ENCODE data around the gene CNOT11.

DNA sequence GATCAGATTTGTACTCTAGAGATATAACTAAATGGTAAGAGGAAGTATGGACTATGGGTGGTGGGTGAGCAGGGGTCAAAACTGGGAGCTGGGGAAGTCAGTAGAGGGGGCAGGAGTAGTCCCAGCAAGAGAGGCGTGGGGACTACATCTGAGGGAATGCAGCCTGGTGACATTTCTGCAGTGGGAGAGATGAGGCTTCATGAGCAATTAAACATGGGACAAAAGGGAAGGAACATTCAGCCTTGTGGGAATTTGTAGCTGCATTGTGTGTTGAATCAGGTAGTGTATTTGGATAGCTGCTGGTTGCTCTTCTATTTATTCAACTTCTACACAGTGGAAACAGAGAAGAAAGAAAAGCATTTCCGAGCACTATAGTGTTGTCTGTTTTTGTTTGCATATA lies 3.6 kb downstream of the CNOT11 start:
- TF ChIP-seq, protein P1, sequence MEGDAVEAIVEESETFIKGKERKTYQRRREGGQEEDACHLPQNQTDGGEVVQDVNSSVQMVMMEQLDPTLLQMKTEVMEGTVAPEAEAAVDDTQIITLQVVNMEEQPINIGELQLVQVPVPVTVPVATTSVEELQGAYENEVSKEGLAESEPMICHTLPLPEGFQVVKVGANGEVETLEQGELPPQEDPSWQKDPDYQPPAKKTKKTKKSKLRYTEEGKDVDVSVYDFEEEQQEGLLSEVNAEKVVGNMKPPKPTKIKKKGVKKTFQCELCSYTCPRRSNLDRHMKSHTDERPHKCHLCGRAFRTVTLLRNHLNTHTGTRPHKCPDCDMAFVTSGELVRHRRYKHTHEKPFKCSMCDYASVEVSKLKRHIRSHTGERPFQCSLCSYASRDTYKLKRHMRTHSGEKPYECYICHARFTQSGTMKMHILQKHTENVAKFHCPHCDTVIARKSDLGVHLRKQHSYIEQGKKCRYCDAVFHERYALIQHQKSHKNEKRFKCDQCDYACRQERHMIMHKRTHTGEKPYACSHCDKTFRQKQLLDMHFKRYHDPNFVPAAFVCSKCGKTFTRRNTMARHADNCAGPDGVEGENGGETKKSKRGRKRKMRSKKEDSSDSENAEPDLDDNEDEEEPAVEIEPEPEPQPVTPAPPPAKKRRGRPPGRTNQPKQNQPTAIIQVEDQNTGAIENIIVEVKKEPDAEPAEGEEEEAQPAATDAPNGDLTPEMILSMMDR (IDR thresholded peaks at IDR 0.05): no peak
- no peak for TF ChIP-seq EZH2 (IDR thresholded peaks at IDR 0.05; ENCODE audit: borderline replicate concordance, insufficient read depth, low read depth, low read length, poor library complexity, severe bottlenecking)
